Progenitor cell of endocrine pancreas (in vitro differentiated cells): ENCODE measurements around the gene JAK2. TPM values are rescaled to one million over a fixed set of nuclear protein-coding genes. Genes with fewer than 3 reads are reported as not detected.
"Not testable (repeated sequence)": the region's sequence is repeated elsewhere in the genome, so short reads cannot be mapped to it uniquely, and the experiment has no call there.

Experiments
- DNase-seq: peaks from one replicate; pipeline ENCODE4 v3.0.0; 2021; ENCODE audit warnings: low spot score; ENCODE audit not compliant: unreplicated experiment
- H3K27ac Mint-ChIP-seq: 2 replicates; pipeline ENCODE4 v1.8.0; 2021; ENCODE audit warnings: mild to moderate bottlenecking, moderate library complexity, mixed read lengths
- H3K27me3 Mint-ChIP-seq: 2 replicates; pipeline ENCODE4 v1.8.0; 2021; ENCODE audit warnings: mixed read lengths
- H3K36me3 Mint-ChIP-seq: 2 replicates; pipeline ENCODE4 v1.8.0; 2022; ENCODE audit warnings: mixed read lengths; ENCODE audit not compliant: insufficient read depth
- H3K4me1 Mint-ChIP-seq: 2 replicates; pipeline ENCODE4 v1.8.0; 2021; ENCODE audit warnings: low read depth, mixed read lengths
- H3K4me3 Mint-ChIP-seq: 2 replicates; pipeline ENCODE4 v1.8.0; 2021; ENCODE audit warnings: low read depth, mild to moderate bottlenecking, moderate library complexity, mixed read lengths
- H3K9me3 Mint-ChIP-seq: 2 replicates; pipeline ENCODE4 v1.8.0; 2021; ENCODE audit warnings: low read depth, mixed read lengths
- CTCF ChIP-seq: fragments of 200-600 bp; sonication (generic); IDR thresholded peaks from one replicate; pipeline ENCODE4 v1.5.0; 2021; ENCODE audit warnings: antibody characterized with exemption, mild to moderate bottlenecking; ENCODE audit not compliant: unreplicated experiment
- total RNA-seq: library from RNA; stranded (reverse); gene quantifications from 2 replicates; pipeline ENCODE4 v1.2.1, GENCODE V29; 2021

Gene JAK2
- total RNA-seq, 1 donor from 2014 or later = 5.1 TPM

GRCh38 chr9:4939118-4939561 is 45.9 kb upstream of the JAK2 start:
- Mint-ChIP-seq H3K4me1 (peaks cover 11% of the 10 kb centered on the region), H3K27me3 (no peaks in the 10 kb centered on the region), H3K9me3 (no peaks in the 10 kb centered on the region), H3K27ac (no peak overlapping the region), H3K36me3 (no peaks in the 10 kb centered on the region), H3K4me3 (no peak overlapping the region)
- TF ChIP-seq CTCF = no peak
- DNase-seq = no peak

- not testable (repeated sequence) for H3K27ac Mint-ChIP-seq, H3K4me3 Mint-ChIP-seq, H3K9me3 Mint-ChIP-seq, H3K36me3 Mint-ChIP-seq, H3K27me3 Mint-ChIP-seq, DNase-seq
- H3K4me1 Mint-ChIP-seq = peaks cover 11% of the 10 kb centered on the region
These were observed 42.9 kb upstream of the JAK2 start for GRCh38 chr9:4942042-4942691.

GRCh38 chr9:4943346-4943745 is 41.7 kb upstream of the JAK2 start:
- Mint-ChIP-seq H3K36me3 (no peaks in the 10 kb centered on the region), H3K4me3 (no peak overlapping the region), H3K27me3 (no peaks in the 10 kb centered on the region), H3K9me3 (no peaks in the 10 kb centered on the region), H3K27ac (no peak overlapping the region), H3K4me1 (peaks cover 6% of the 10 kb centered on the region)
- DNase-seq = no peak
- no peak for TF ChIP-seq CTCF

- H3K36me3 Mint-ChIP-seq, H3K27me3 Mint-ChIP-seq, H3K27ac Mint-ChIP-seq, DNase-seq, H3K9me3 Mint-ChIP-seq, H3K4me1 Mint-ChIP-seq, H3K4me3 Mint-ChIP-seq: not testable (repeated sequence)
These were observed 40.5 kb upstream of the JAK2 start for GRCh38 chr9:4944431-4945211.

- Mint-ChIP-seq H3K9me3 (peaks cover 4% of the 10 kb centered on the region), H3K27ac (no peak overlapping the region), H3K36me3 (no peaks in the 10 kb centered on the region), H3K4me3 (no peak overlapping the region), H3K27me3 (no peaks in the 10 kb centered on the region), H3K4me1 (peaks cover 4% of the 10 kb centered on the region)
- TF ChIP-seq CTCF = no peak
- no peak for DNase-seq
These were observed 38.1 kb upstream of the JAK2 start for GRCh38 chr9:4946937-4947336.

- H3K27ac Mint-ChIP-seq = no peak overlapping the region
- H3K4me1 Mint-ChIP-seq = no peaks in the 10 kb centered on the region
- no peak for TF ChIP-seq CTCF
- no peak overlapping the region for H3K4me3 Mint-ChIP-seq
- no peak for DNase-seq
- peaks cover 2% of the 10 kb centered on the region for H3K36me3 Mint-ChIP-seq
- peaks cover 24% of the 10 kb centered on the region for H3K9me3 Mint-ChIP-seq
- H3K27me3 Mint-ChIP-seq = no peaks in the 10 kb centered on the region
These were observed 29.2 kb upstream of the JAK2 start for GRCh38 chr9:4955836-4956235.
